K562 (cell line): ENCODE results near the gene JADE2. TPM values are rescaled to one million over a fixed set of nuclear protein-coding genes. Genes with fewer than 3 reads are reported as not detected.
A peak's percentile ranks its signal among the peaks of the same experiment; 100 is the strongest.

Experiments used
- ATAC-seq: fragments of 200-7000 bp; cut with Tn5 transposase; 3 replicates; pipeline ENCODE4 v1.9.1; 2020; ENCODE audit warnings: moderate library complexity
- BruUV-seq: library from RNA; stranded (reverse); fragments of 400-500 nt; replicated peaks from 2 replicates; lab custom pipeline; 2021; lab: Mats Ljungman, UMichigan
- CTCF ChIA-PET: fragments of 300-600 bp; formaldehyde crosslinking; extraction: SDS; loops from one replicate; lab custom pipeline; 2021; ENCODE audit warnings: low intra/inter-chr PET ratio; lab: Yijun Ruan, JAX
- POLR2A ChIA-PET: fragments of 300-600, 350-650 bp; sonication (Branson Sonifier 250); formaldehyde crosslinking; extraction: SDS; loops from one replicate; lab custom pipeline; 2021; ENCODE audit warnings: antibody characterized with exemption, inconsistent platforms; lab: Yijun Ruan, JAX
- DNase-seq, 4 experiments: peaks; one replicate each; pipeline versions ENCODE4 v3.0.0 to v3.0.0-alpha.2; 2011 to 2018; ENCODE audit warnings: low spot score in 3 of 4, mixed read lengths in 3 of 4; ENCODE audit errors: extremely low read depth in 1 of 4
- FAIRE-seq: peaks from 2 replicates; lab custom pipeline; 2011; peaks lifted over from hg19 to GRCh38; lab: Jason Lieb, UNC
- H2AFZ ChIP-seq: 2 replicates; pipeline ENCODE4 v1.6.0; 2011; ENCODE audit warnings: low read depth, low read length, control low read depth, inconsistent platforms
- H3K27ac ChIP-seq: fragments of 200-600 bp; 3 replicates; pipeline ENCODE4 v1.8.0; 2011; ENCODE audit warnings: low read depth, mild to moderate bottlenecking, control low read depth, inconsistent platforms, low read length, moderate library complexity, mixed read lengths; ENCODE audit errors: extremely low read depth
- H3K27me3 ChIP-seq, 2 experiments: fragments of 300-600 bp in 1 of 2; 2 replicates in 1 of 2; 3 replicates in 1 of 2; pipeline versions ENCODE4 v1.6.0 to v1.8.0; 2011; ENCODE audit warnings: inconsistent platforms in 2 of 2, low read length in 2 of 2, mild to moderate bottlenecking in 1 of 2, mixed read lengths in 1 of 2, moderate library complexity in 1 of 2; ENCODE audit not compliant: control insufficient read depth in 2 of 2, insufficient read depth in 2 of 2
- H3K36me3 ChIP-seq: fragments of 300-600 bp; 3 replicates; pipeline ENCODE4 v1.8.0; 2011; ENCODE audit warnings: mild to moderate bottlenecking, low read length, inconsistent platforms; ENCODE audit not compliant: control insufficient read depth, insufficient read depth
- H3K4me1 ChIP-seq, 2 experiments: fragments of 200-600 bp in 1 of 2; replicated peaks in 1 of 2; 2 replicates in 1 of 2; 3 replicates in 1 of 2; pipeline versions ENCODE4 v1.5.1 to v1.8.0; 2011; ENCODE audit warnings: inconsistent platforms in 2 of 2, low read length in 2 of 2, mild to moderate bottlenecking in 1 of 2, mixed read lengths in 1 of 2, moderate library complexity in 1 of 2; ENCODE audit not compliant: control insufficient read depth in 2 of 2, insufficient read depth in 2 of 2
- H3K4me2 ChIP-seq: 2 replicates; pipeline ENCODE4 v1.6.1; 2011; ENCODE audit warnings: low read length, control low read depth, inconsistent platforms, mixed read lengths; ENCODE audit not compliant: insufficient read depth
- H3K4me3 ChIP-seq: fragments of 200-600 bp; sonication (generic), shearing (Covaris generic); 2 replicates; pipeline ENCODE4 v1.5.1; 2016; ENCODE audit warnings: control low read depth, inconsistent platforms
- H3K79me2 ChIP-seq: fragments of 200-600 bp; 3 replicates; pipeline ENCODE4 v1.8.0; 2011; ENCODE audit warnings: low read length, inconsistent platforms; ENCODE audit not compliant: control insufficient read depth, insufficient read depth
- H3K9ac ChIP-seq, 2 experiments: 2 replicates each; pipeline versions ENCODE4 v1.6.0 to v1.6.1; 2011; ENCODE audit warnings: low read depth in 2 of 2, low read length in 2 of 2, control low read depth in 1 of 2, inconsistent platforms in 1 of 2, mild to moderate bottlenecking in 1 of 2, mixed read lengths in 1 of 2; ENCODE audit not compliant: insufficient read depth in 1 of 2
- H3K9me1 ChIP-seq: one replicate; pipeline ENCODE4 v1.6.0; 2011; ENCODE audit warnings: inconsistent platforms, mild to moderate bottlenecking, low read length, moderate library complexity; ENCODE audit not compliant: control insufficient read depth, insufficient read depth
- H3K9me3 ChIP-seq: replicated peaks from 2 replicates; pipeline ENCODE4 v1.5.1; 2011; ENCODE audit warnings: low read depth, low read length, inconsistent platforms; ENCODE audit not compliant: control insufficient read depth, insufficient read depth
- H4K20me1 ChIP-seq: replicated peaks from 2 replicates; pipeline ENCODE4 v1.6.1; 2011; ENCODE audit warnings: low read length, inconsistent platforms, mixed read lengths; ENCODE audit not compliant: control insufficient read depth, insufficient read depth
- ARID3B ChIP-seq: fragments of 250-450 bp; sonication (Bioruptor Pico); IDR thresholded peaks from 2 replicates; pipeline ENCODE4 v1.4.0; 2020; ENCODE audit warnings: borderline replicate concordance
- BMI1 ChIP-seq: fragments of 150-350 bp; IDR thresholded peaks from 2 replicates; pipeline ENCODE4 v1.6.1; 2014; ENCODE audit warnings: low read length
- LEF1 ChIP-seq: fragments of 450-650 bp; IDR thresholded peaks from 2 replicates; pipeline ENCODE4 v1.6.1; 2016; ENCODE audit warnings: mild to moderate bottlenecking
- RBM22 ChIP-seq: fragments of 200-400 bp; formaldehyde crosslinking; IDR thresholded peaks from 2 replicates; pipeline ENCODE4 v1.6.1; 2018; ENCODE audit warnings: low read length, low read depth; ENCODE audit not compliant: poor library complexity, severe bottlenecking
- TFAP4 ChIP-seq: sonication (generic); formaldehyde crosslinking; IDR thresholded peaks from 2 replicates; pipeline ENCODE4 v1.8.0; 2022; ENCODE audit warnings: missing genetic modification reagents, mild to moderate bottlenecking, moderate library complexity, borderline replicate concordance
- ZBTB49 ChIP-seq: sonication (generic); formaldehyde crosslinking; IDR thresholded peaks from 2 replicates; pipeline ENCODE4 v1.8.0; 2022; ENCODE audit warnings: missing genetic modification reagents, mild to moderate bottlenecking, borderline replicate concordance
- ZNF212 ChIP-seq: fragments of 450-650 bp; formaldehyde crosslinking; IDR thresholded peaks from 2 replicates; pipeline ENCODE4 v1.4.0; 2020; ENCODE audit warnings: mild to moderate bottlenecking
- ZNF445 ChIP-seq: fragments of 250-450 bp; sonication (Bioruptor Pico); IDR thresholded peaks from 2 replicates; pipeline ENCODE4 v1.4.0; 2020; ENCODE audit warnings: low read depth, mild to moderate bottlenecking, moderate library complexity
- WGBS: fragments of 100-300 bp; shearing (Covaris generic); methylation state at CpG from one replicate; pipeline ENCODE4 v1.1.6; 2016; ENCODE audit warnings: low coverage, mixed read lengths; ENCODE audit not compliant: insufficient coverage; ENCODE audit errors: missing lambda C conversion rate; 5-methylcytosine and 5-hydroxymethylcytosine counted together
- in situ Hi-C: fragments of 300-500 bp; cut with MboI; formaldehyde crosslinking; loops from 4 replicates; pipeline ENCODE4 v1.15.0; 2018; ENCODE audit warnings: inconsistent platforms, mixed read lengths
- intact Hi-C: fragments of 100-400 bp; cut with micrococcal nuclease; formaldehyde crosslinking; loops from 2 replicates; pipeline ENCODE4 v1.14.2; 2022
- polyA plus RNA-seq, 8 experiments: library from polyadenylated mRNA; depleted of rRNA in 4 of 8; stranded (reverse) in 5 of 8; unstranded in 3 of 8; fragments of >200 nt; fragmentation: Nextera tagmentation in 2 of 8; fragmentation: Illumina TruSeq in 1 of 8; extraction: Ambion mirVana in 2 of 8; extraction: Trizol in 1 of 8; gene quantifications; 2 replicates each; pipeline versions ENCODE4 v1.2.1 to v1.2.3, GENCODE V29; 2011 to 2014; ENCODE audit warnings: inconsistent platforms in 1 of 8, missing spikeins in 1 of 8
- total RNA-seq, 7 experiments: library from RNA; depleted of rRNA in 6 of 7; stranded (reverse); fragments of >200 nt in 6 of 7; fragmentation: Illumina TruSeq in 2 of 7; extraction: Trizol in 2 of 7; gene quantifications; 2 replicates each; pipeline versions ENCODE4 v1.2.1 to v1.2.3, GENCODE V29; 2011 to 2021; ENCODE audit warnings: low replicate concordance in 1 of 7

JADE2 gene
- total and polyA plus RNA-seq, 9 of the 15 experiments (the other 6 are each of a cell fraction or from before 2014, with no cell fraction given): 0.50 to 23.3 (median 9.1) TPM

- in situ Hi-C loops (loop anchor here (5.0 to 25.0 kb wide), 3 partner anchors 278 to 543 kb away; no protein-coding TSS in a partner anchor), intact Hi-C loops (no loop called here)
- BruUV-seq: no TSS peak
- Histone ChIP-seq H3K4me3 (no peak overlapping the region), H4K20me1 (no peaks in the 10 kb centered on the region), H3K27me3 (no peaks in the 10 kb centered on the region), H3K9me3 (no peaks in the 10 kb centered on the region), H3K4me1 (peaks cover 0 to 15% of the 10 kb centered on the region in 2 experiments; a peak in 1 of 5 replicates), H3K27ac (no peak overlapping the region), H3K79me2 (no peaks in the 10 kb centered on the region), H3K9ac (peak overlapping the region in 1 of 2 experiments; percentile 61; a peak in 2 of 4 replicates), H3K36me3 (peaks cover 33% of the 10 kb centered on the region; the same call in 1 of the 3 replicates), H3K4me2 (no peak overlapping the region), H3K9me1 (peaks cover 4% of the 10 kb centered on the region), H2AFZ (no peak overlapping the region)
- no peak for ATAC-seq
- DNase-seq: no peak
- CTCF ChIA-PET: no interaction called here
- no peak for FAIRE-seq
- no peak for TF ChIP-seq TFAP4 (CRISPR knock-in tag)
- no peak for TF ChIP-seq ZNF212 (CRISPR knock-in tag)
- no peak for TF ChIP-seq RBM22
- TF ChIP-seq ARID3B (CRISPR knock-in tag): no peak
- no peak for TF ChIP-seq ZBTB49
- TF ChIP-seq LEF1: no peak
- TF ChIP-seq ZNF445 (CRISPR knock-in tag): no peak
- TF ChIP-seq BMI1: no peak
- 52% methylated on average over 11 of the region's 14 CpGs for WGBS
- POLR2A ChIA-PET: interaction anchor here (0.6 to 1.1 kb wide), 3 partner anchors 12 to 436 kb away, joined by 3 to 4 read pairs (median 3); no protein-coding TSS in a partner anchor
Observed at GRCh38 chr5:134580001-134580460, 54.6 kb downstream of the JADE2 start.
